Lower leg skin (tissue), 4 donors: ENCODE data around the gene C11orf54. TPM values are rescaled to one million over a fixed set of nuclear protein-coding genes. Genes with fewer than 3 reads are reported as not detected.
"Not testable (repeated sequence)": the region's sequence is repeated elsewhere in the genome, so short reads cannot be mapped to it uniquely, and the experiment has no call there.

Source experiments
- DNase-seq, 2 donors: peaks; one replicate each; pipeline ENCODE4 v3.0.0-alpha.2; 2019; ENCODE audit warnings: low spot score in 2 of 2
- H3K4me3 ChIP-seq: fragments of 200-600 bp; sonication (generic); 2 replicates; pipeline ENCODE4 v1.5.1; 2017; ENCODE audit warnings: mild to moderate bottlenecking, low read depth; ENCODE audit not compliant: poor library complexity, severe bottlenecking
- CTCF ChIP-seq, 3 donors: fragments of 450-650 bp; IDR thresholded peaks; one replicate each; pipeline ENCODE4 v1.5.1; 2016; ENCODE audit warnings: antibody characterized with exemption in 3 of 3, mild to moderate bottlenecking in 3 of 3, moderate library complexity in 2 of 3
- POLR2A ChIP-seq, 2 donors: fragments of 450-650 bp; IDR thresholded peaks; one replicate each; pipeline ENCODE4 v1.6.1; 2016 to 2017; ENCODE audit warnings: antibody characterized with exemption in 2 of 2, mild to moderate bottlenecking in 1 of 2, moderate library complexity in 1 of 2
- WGBS, 2 donors: methylation state at CpG; one replicate each; pipeline ENCODE4 v1.1.5; 2018; 5-methylcytosine and 5-hydroxymethylcytosine counted together
- intact Hi-C: fragments of 100-400 bp; cut with DNase I; formaldehyde crosslinking; loops from one replicate; pipeline ENCODE4 v1.15.0; 2023; ENCODE audit warnings: low total_unique reads
- total RNA-seq, 4 donors: library from RNA; depleted of rRNA; stranded (reverse); fragments of >200 nt; gene quantifications; one replicate each; pipeline ENCODE4 v1.1.0, GENCODE V29; 2016

Gene C11orf54
- total RNA-seq, 4 donors from 2014 or later, result 25.3 to 35.7 (median 32.5) TPM

- no peak for TF ChIP-seq POLR2A (IDR thresholded peaks at IDR 0.05)
- no peak for TF ChIP-seq CTCF (IDR thresholded peaks at IDR 0.05)
- no peak for DNase-seq
- no peak overlapping the region for H3K4me3 ChIP-seq
- intact Hi-C loops, result no loop called here
- WGBS, 2 donors, result 91 to 97% methylated on average over 3 of the region's 3 CpGs
Observed at GRCh38 chr11:93773045-93773477, 31.6 kb downstream of the C11orf54 start.

GRCh38 chr11:93773601-93774200 is 32.2 kb downstream of the C11orf54 start:
- WGBS, 2 donors, result 96 to 97% methylated on average over 9 to 10 of the region's 10 CpGs
- intact Hi-C loops, result no loop called here
- TF ChIP-seq CTCF (IDR thresholded peaks at IDR 0.05) (no peak), POLR2A (IDR thresholded peaks at IDR 0.05) (no peak)
- no peak overlapping the region for H3K4me3 ChIP-seq
- DNase-seq, result no peak

- intact Hi-C loops, H3K4me3 ChIP-seq: not testable (repeated sequence)
- 89 to 91% methylated on average over 3 of the region's 3 CpGs for WGBS, 2 donors
Observed at GRCh38 chr11:93774560-93774959, 33.1 kb downstream of the C11orf54 start.

GRCh38 chr11:93775289-93775688 is 33.8 kb downstream of the C11orf54 start:
- 47 to 57% methylated on average over 2 of the region's 2 CpGs for WGBS, 2 donors
- DNase-seq, result no peak

More at GRCh38 chr11:93774560-93774959, 33.1 kb downstream of the C11orf54 start:
- not testable (repeated sequence) for DNase-seq

GRCh38 chr11:93783362-93783761 is 41.9 kb downstream of the C11orf54 start:
- intact Hi-C loops, result no loop called here
- DNase-seq, result no peak
- TF ChIP-seq POLR2A (IDR thresholded peaks at IDR 0.05), result no peak
- 46 to 54% methylated on average over 7 of the region's 7 CpGs for WGBS, 2 donors
- peak overlapping the region; percentile 96 for H3K4me3 ChIP-seq

More at GRCh38 chr11:93775289-93775688, 33.8 kb downstream of the C11orf54 start:
- intact Hi-C loops, result no loop called here
- TF ChIP-seq CTCF (IDR thresholded peaks at IDR 0.05) (no peak), POLR2A (IDR thresholded peaks at IDR 0.05) (no peak)
- H3K4me3 ChIP-seq, result no peak overlapping the region

- WGBS, 2 donors, result 0 to 1% methylated on average over 10 of the region's 10 CpGs
- intact Hi-C loops, result no loop called here
- no peak for TF ChIP-seq CTCF (IDR thresholded peaks at IDR 0.05)
- TF ChIP-seq POLR2A (IDR thresholded peaks at IDR 0.05), result no peak
- peak overlapping the region; percentile 96 for H3K4me3 ChIP-seq
- no peak for DNase-seq
Observed at GRCh38 chr11:93783765-93784144, 42.3 kb downstream of the C11orf54 start.
